KMS-11 (cell line): Measurements from ENCODE around the gene TNIP3.

Experiments used
- H2AFZ ChIP-seq: fragments of 200-600 bp; sonication (generic); 2 replicates; pipeline ENCODE4 v1.6.1; 2016; ENCODE audit warnings: antibody characterized with exemption, mixed run types, low read depth
- H3K27ac ChIP-seq: fragments of 200-600 bp; sonication (generic); 2 replicates; pipeline ENCODE4 v1.6.1; 2016; ENCODE audit warnings: mild to moderate bottlenecking, mixed run types
- H3K27me3 ChIP-seq: fragments of 200-600 bp; sonication (generic); 2 replicates; pipeline ENCODE4 v1.6.1; 2017; ENCODE audit warnings: mild to moderate bottlenecking, low read depth, mixed run types, moderate library complexity; ENCODE audit not compliant: insufficient read depth
- H3K36me3 ChIP-seq: fragments of 200-600 bp; sonication (generic); 2 replicates; pipeline ENCODE4 v1.6.1; 2017; ENCODE audit warnings: mild to moderate bottlenecking, mixed run types; ENCODE audit not compliant: insufficient read depth
- H3K4me1 ChIP-seq: fragments of 200-600 bp; sonication (generic); 2 replicates; pipeline ENCODE4 v1.6.1; 2016; ENCODE audit warnings: mild to moderate bottlenecking, low read depth, mixed run types; ENCODE audit not compliant: poor library complexity, severe bottlenecking
- H3K4me2 ChIP-seq: fragments of 200-600 bp; sonication (generic); 2 replicates; pipeline ENCODE4 v1.7.0; 2016; ENCODE audit warnings: mild to moderate bottlenecking, mixed run types
- H3K4me3 ChIP-seq: fragments of 200-600 bp; sonication (generic); IDR thresholded peaks from 2 replicates; pipeline ENCODE4 v1.6.1; 2017; ENCODE audit warnings: low read depth, low read length, mixed read lengths; ENCODE audit not compliant: insufficient read depth
- H3K79me2 ChIP-seq: fragments of 200-600 bp; sonication (generic); 2 replicates; pipeline ENCODE4 v1.6.1; 2016; ENCODE audit warnings: low read depth, mixed run types; ENCODE audit not compliant: insufficient read depth
- H3K9ac ChIP-seq: fragments of 200-600 bp; sonication (generic); 2 replicates; pipeline ENCODE4 v1.6.1; 2016; ENCODE audit warnings: mild to moderate bottlenecking, mixed run types
- H4K20me1 ChIP-seq: fragments of 200-600 bp; sonication (generic); 2 replicates; pipeline ENCODE4 v1.6.1; 2016; ENCODE audit warnings: mild to moderate bottlenecking, mixed run types; ENCODE audit not compliant: insufficient read depth
- CTCF ChIP-seq: fragments of 200-600 bp; sonication (generic); conservative IDR thresholded peaks from 2 replicates; pipeline ENCODE4 v1.6.1; 2017; ENCODE audit warnings: low read depth, mild to moderate bottlenecking, antibody characterized with exemption, low read length, moderate library complexity, mixed read lengths

Gene TNIP3

GRCh38 chr4:121183361-121183760 is 19.2 kb upstream of the TNIP3 start:
- Histone ChIP-seq H2AFZ (no peak overlapping the region), H3K4me1 (peaks cover 11% of the 10 kb centered on the region), H3K9ac (no peak overlapping the region), H4K20me1 (no peaks in the 10 kb centered on the region), H3K4me2 (no peak overlapping the region), H3K36me3 (no peaks in the 10 kb centered on the region), H3K27me3 (no peaks in the 10 kb centered on the region), H3K79me2 (no peaks in the 10 kb centered on the region), H3K27ac (no peak overlapping the region), H3K4me3 (no peak overlapping the region)
- TF ChIP-seq CTCF = no peak

GRCh38 chr4:121182296-121182695 is 18.2 kb upstream of the TNIP3 start:
- no peak for TF ChIP-seq CTCF
- peak overlapping the region; percentile 4; the same call in 1 of the 2 replicates for H3K4me2 ChIP-seq
- no peak overlapping the region for H3K4me3 ChIP-seq
- H3K79me2 ChIP-seq = no peaks in the 10 kb centered on the region
- no peak overlapping the region for H3K9ac ChIP-seq
- no peaks in the 10 kb centered on the region for H3K27me3 ChIP-seq
- peak overlapping the region; percentile 10; the same call in 1 of the 2 replicates for H2AFZ ChIP-seq
- H4K20me1 ChIP-seq = no peaks in the 10 kb centered on the region
- peaks cover 2% of the 10 kb centered on the region for H3K4me1 ChIP-seq
- no peaks in the 10 kb centered on the region for H3K36me3 ChIP-seq
- no peak overlapping the region; the same call in 1 of the 2 replicates for H3K27ac ChIP-seq

- Histone ChIP-seq H3K4me2 (no peak overlapping the region), H2AFZ (no peak overlapping the region), H3K9ac (no peak overlapping the region), H3K27me3 (no peaks in the 10 kb centered on the region), H3K4me1 (no peaks in the 10 kb centered on the region), H3K4me3 (no peak overlapping the region), H3K36me3 (no peaks in the 10 kb centered on the region), H4K20me1 (no peaks in the 10 kb centered on the region), H3K27ac (no peak overlapping the region), H3K79me2 (no peaks in the 10 kb centered on the region)
- no peak for TF ChIP-seq CTCF
Measured at GRCh38 chr4:121181493-121181892, 17.4 kb upstream of the TNIP3 start.

- H3K4me1 ChIP-seq = no peaks in the 10 kb centered on the region
- no peak overlapping the region for H2AFZ ChIP-seq
- no peaks in the 10 kb centered on the region for H3K36me3 ChIP-seq
- no peak overlapping the region for H3K4me2 ChIP-seq
- H3K27me3 ChIP-seq = no peaks in the 10 kb centered on the region
- H4K20me1 ChIP-seq = no peaks in the 10 kb centered on the region
- no peak overlapping the region for H3K4me3 ChIP-seq
- no peak for TF ChIP-seq CTCF
- no peak overlapping the region for H3K9ac ChIP-seq
- H3K79me2 ChIP-seq = no peaks in the 10 kb centered on the region
- no peak overlapping the region for H3K27ac ChIP-seq
Measured at GRCh38 chr4:121180558-121180957, 16.4 kb upstream of the TNIP3 start.
